Measurements from ENCODE around the gene BIRC2.

Gene BIRC2

DNA sequence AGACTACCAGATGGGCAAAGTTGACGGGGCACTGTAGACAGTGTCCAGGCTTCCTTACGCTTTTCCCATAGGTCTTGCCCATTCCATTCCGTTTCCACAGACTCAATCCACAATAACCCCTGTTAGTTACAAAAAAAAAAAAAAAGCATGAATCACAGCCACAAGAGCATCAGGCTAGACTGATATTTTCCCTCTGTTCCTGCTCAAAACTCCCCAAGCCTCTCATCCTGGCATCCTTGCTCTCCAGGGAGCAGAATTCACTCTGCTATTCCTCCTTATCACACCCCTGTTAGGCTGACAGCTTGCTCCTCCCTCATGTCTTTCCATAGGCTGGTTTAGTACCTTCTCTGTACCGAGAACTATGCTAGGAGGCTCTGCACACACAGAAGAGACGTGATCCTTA is 63.4 kb downstream of the BIRC2 start:
- no peak for DNase-seq (ENCODE audit: extremely low spot score)
- CTCF ChIA-PET = interaction anchor here (1.0 to 13.7 kb wide), 2 partner anchors 12 to 18 kb away, joined by 3 to 168 read pairs; no protein-coding TSS in a partner anchor
- POLR2A ChIA-PET = interaction anchor here (0.6 kb wide), 1 partner anchor 18 kb away, joined by 5 read pairs; no protein-coding TSS in a partner anchor
- TF ChIP-seq, protein P1, sequence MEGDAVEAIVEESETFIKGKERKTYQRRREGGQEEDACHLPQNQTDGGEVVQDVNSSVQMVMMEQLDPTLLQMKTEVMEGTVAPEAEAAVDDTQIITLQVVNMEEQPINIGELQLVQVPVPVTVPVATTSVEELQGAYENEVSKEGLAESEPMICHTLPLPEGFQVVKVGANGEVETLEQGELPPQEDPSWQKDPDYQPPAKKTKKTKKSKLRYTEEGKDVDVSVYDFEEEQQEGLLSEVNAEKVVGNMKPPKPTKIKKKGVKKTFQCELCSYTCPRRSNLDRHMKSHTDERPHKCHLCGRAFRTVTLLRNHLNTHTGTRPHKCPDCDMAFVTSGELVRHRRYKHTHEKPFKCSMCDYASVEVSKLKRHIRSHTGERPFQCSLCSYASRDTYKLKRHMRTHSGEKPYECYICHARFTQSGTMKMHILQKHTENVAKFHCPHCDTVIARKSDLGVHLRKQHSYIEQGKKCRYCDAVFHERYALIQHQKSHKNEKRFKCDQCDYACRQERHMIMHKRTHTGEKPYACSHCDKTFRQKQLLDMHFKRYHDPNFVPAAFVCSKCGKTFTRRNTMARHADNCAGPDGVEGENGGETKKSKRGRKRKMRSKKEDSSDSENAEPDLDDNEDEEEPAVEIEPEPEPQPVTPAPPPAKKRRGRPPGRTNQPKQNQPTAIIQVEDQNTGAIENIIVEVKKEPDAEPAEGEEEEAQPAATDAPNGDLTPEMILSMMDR (IDR thresholded peaks at IDR 0.05; ENCODE audit: control extremely low read depth, extremely low read depth, low read depth, missing control alignments) = no peak

DNA sequence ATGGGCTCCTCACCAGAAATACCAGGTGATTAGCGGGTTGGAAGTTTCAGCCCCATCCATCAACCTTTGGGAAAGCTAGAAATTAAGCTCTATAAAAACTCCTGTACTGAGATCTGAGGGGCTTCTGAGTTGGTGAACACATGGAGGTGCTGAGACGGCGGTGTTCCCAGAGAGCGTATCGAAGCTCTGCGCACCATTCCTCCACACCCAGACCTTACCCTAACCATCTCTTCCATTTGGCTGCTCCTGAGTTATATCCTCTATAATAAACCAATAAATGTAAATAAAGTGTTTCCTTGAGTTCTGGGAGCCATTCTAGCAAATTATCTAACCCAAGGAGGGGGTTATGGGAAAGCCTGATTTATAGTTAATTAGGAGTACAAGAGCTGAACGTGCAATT is 64.1 kb downstream of the BIRC2 start:
- DNase-seq (ENCODE audit: extremely low spot score) = no peak
- CTCF ChIA-PET = interaction anchor here (13.7 kb wide), 1 partner anchor 18 kb away, joined by 168 read pairs; no protein-coding TSS in a partner anchor
- TF ChIP-seq, protein P1 (IDR thresholded peaks at IDR 0.05; ENCODE audit: control extremely low read depth, extremely low read depth, low read depth, missing control alignments) = no peak

DNA sequence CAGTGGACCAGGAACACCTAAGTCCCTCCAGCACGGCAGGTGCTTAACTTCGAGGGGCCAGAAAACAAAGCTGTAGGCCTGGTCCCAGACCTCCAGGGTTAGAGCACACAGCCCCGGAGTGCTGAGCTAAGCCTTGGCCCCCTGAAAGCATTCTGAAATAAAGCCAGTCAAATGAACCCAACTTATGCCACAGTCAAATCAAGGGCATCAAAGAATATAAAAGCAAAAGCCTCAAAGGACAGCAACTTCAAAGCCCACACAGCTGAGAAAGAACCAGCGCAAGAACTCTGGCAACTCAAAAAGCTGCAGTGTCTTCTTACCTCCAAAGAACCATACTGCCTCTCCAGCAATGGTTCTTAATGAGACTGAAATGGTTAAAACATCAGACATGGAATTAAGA is 66.5 kb downstream of the BIRC2 start:
- TF ChIP-seq, protein P1 (IDR thresholded peaks at IDR 0.05; ENCODE audit: control extremely low read depth, extremely low read depth, low read depth, missing control alignments) = no peak
- ChIA-PET CTCF (interaction anchor here (0.7 to 9.6 kb wide), 3 partner anchors 10 to 20 kb away, joined by 3 to 73 read pairs (median 6); no protein-coding TSS in a partner anchor), POLR2A (no interaction called here)
- no peak for DNase-seq (ENCODE audit: extremely low spot score)

More for the DNA sequence above, 64.1 kb downstream of the BIRC2 start:
- POLR2A ChIA-PET = no interaction called here

DNA sequence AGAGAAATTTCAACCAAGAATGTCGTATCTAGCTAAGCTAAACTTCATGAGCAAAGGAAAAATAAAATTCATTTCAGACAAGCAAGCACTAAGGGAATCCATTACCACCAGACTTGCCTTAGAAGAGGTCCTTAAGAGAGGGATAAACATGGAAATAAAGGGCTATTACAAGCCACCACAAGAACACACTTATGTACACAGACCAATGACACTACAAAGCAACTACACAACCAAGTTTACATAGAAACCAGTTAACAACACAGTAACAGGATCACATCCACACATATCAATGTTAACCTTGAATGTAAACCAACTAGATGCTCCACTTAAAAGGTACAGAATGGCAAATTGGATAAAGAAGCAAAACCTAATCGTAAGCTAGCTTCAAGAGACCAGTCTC is 67.5 kb downstream of the BIRC2 start:
- DNase-seq (ENCODE audit: extremely low spot score) = no peak
- TF ChIP-seq, protein P1 (IDR thresholded peaks at IDR 0.05; ENCODE audit: control extremely low read depth, extremely low read depth, low read depth, missing control alignments) = no peak
- POLR2A ChIA-PET = no interaction called here
- CTCF ChIA-PET = interaction anchor here (2.5 to 9.6 kb wide), 2 partner anchors 9 to 21 kb away, joined by 6 to 73 read pairs; no protein-coding TSS in a partner anchor

DNA sequence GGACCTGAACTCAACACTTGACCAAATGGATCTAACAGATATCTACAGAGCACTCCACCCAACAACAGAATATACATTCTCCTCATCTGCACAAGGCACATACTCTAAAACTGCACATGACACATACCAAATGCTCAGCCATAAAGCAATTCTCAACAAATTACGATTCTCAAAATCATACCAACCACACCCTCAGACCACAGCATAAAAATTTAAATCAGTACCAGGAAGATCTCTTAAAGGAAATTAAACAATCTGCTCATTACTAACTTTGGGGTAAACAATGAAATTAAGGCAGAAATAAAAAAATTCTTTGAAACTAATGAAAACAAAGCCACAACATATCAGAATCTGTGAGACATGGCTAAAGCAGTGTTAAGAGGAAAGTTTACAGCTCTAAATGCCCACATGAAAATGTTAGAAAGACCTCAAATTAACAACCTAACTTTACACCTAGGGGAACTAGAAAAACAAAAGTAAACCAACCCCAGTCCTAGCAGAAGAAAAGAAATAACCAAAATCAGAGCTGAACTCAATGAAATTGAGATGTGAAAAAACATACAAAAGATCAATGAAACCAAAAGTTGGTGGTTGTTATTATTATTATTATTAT is 68.4 kb downstream of the BIRC2 start:
- DNase-seq (ENCODE audit: extremely low spot score) = no peak
- CTCF ChIA-PET = interaction anchor here (1.0 to 9.6 kb wide), 2 partner anchors 22 to 81 kb away, joined by 5 to 73 read pairs; no protein-coding TSS in a partner anchor
- TF ChIP-seq, protein P1 (IDR thresholded peaks at IDR 0.05; ENCODE audit: control extremely low read depth, extremely low read depth, low read depth, missing control alignments) = no peak
- POLR2A ChIA-PET = no interaction called here

DNA sequence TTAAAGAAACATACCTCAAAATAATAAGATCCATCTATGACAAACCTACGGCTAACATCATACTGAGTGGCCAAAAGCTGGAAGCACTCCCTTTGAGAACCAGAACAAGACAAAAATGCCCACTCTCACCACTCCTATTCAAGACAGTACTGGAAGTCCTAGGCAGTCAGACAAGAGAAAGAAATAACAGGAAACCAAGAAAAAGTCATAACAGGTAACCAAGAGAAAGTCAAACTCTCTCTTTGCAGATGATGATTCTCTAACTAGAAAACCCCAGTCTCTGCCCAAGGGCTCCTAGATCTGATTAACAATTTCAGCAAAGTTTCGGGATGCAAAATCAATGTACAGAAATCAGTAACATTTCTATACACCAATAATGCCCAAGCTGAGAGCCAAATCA is 70.0 kb downstream of the BIRC2 start:
- TF ChIP-seq, protein P1 (IDR thresholded peaks at IDR 0.05; ENCODE audit: control extremely low read depth, extremely low read depth, low read depth, missing control alignments) = no peak
- no peak for DNase-seq (ENCODE audit: extremely low spot score)
- CTCF ChIA-PET = interaction anchor here (1.7 to 9.6 kb wide), 3 partner anchors 9 to 196 kb away, joined by 4 to 73 read pairs (median 5); no protein-coding TSS in a partner anchor
- POLR2A ChIA-PET = no interaction called here

Data from GM10248 (cell line).